ENCODE data around the gene SCAMP1.
"Not testable (repeated sequence)": the region's sequence is repeated elsewhere in the genome, so short reads cannot be mapped to it uniquely, and the experiment has no call there.

The SCAMP1 gene

GRCh38 chr5:78429332-78429980 lies 69.0 kb downstream of the SCAMP1 start:
- DNase-seq = no peak

- no peak for DNase-seq
These were observed 70.4 kb downstream of the SCAMP1 start for GRCh38 chr5:78430866-78431265.

GRCh38 chr5:78433972-78434371 lies 73.6 kb downstream of the SCAMP1 start:
- DNase-seq = no peak

GRCh38 chr5:78447775-78448424 lies 87.5 kb downstream of the SCAMP1 start:
- DNase-seq = no peak

- no peak for DNase-seq
These were observed 88.7 kb downstream of the SCAMP1 start for GRCh38 chr5:78449103-78449502.

GRCh38 chr5:78457507-78457906 lies 97.1 kb downstream of the SCAMP1 start:
- not testable (repeated sequence) for DNase-seq

- no peak for DNase-seq
These were observed 98.4 kb downstream of the SCAMP1 start for GRCh38 chr5:78458843-78459242.

- no peak for DNase-seq
These were observed 106.7 kb downstream of the SCAMP1 start for GRCh38 chr5:78467140-78467539.

GRCh38 chr5:78467752-78468357 lies 107.4 kb downstream of the SCAMP1 start:
- peak; percentile 60 to 74 for DNase-seq

GRCh38 chr5:78471896-78472295 lies 111.5 kb downstream of the SCAMP1 start:
- no peak for DNase-seq

GRCh38 chr5:78472469-78473106 lies 112.2 kb downstream of the SCAMP1 start:
- peak; percentile 29 to 43 for DNase-seq

GRCh38 chr5:78473751-78474150 lies 113.3 kb downstream of the SCAMP1 start:
- DNase-seq = no peak

GRCh38 chr5:78475370-78475769 lies 115.0 kb downstream of the SCAMP1 start:
- DNase-seq = no peak

GRCh38 chr5:78476795-78477194 lies 116.4 kb downstream of the SCAMP1 start:
- DNase-seq = no peak

GRCh38 chr5:78482948-78483347 lies 122.5 kb downstream of the SCAMP1 start:
- DNase-seq = no peak

GRCh38 chr5:78483809-78484521 lies 123.5 kb downstream of the SCAMP1 start:
- peak; percentile 99 for DNase-seq

- DNase-seq = no peak
These were observed 125.8 kb downstream of the SCAMP1 start for GRCh38 chr5:78486218-78486617.

GRCh38 chr5:78487846-78488245 lies 127.4 kb downstream of the SCAMP1 start:
- peak; percentile 48 to 63 for DNase-seq

- DNase-seq = no peak
These were observed 130.5 kb downstream of the SCAMP1 start for GRCh38 chr5:78490709-78491485.

- no peak for DNase-seq
These were observed 131.8 kb downstream of the SCAMP1 start for GRCh38 chr5:78492224-78492623.

- DNase-seq = no peak
These were observed 132.2 kb downstream of the SCAMP1 start for GRCh38 chr5:78492650-78493049.

- DNase-seq = no peak
These were observed 135.4 kb downstream of the SCAMP1 start for GRCh38 chr5:78495800-78496199.

Measured in Kasumi-1 (cell line).